ENCODE results near the gene C13orf42.

The C13orf42 gene

GRCh38 chr13:51112771-51113170 is 1.7 kb upstream of the C13orf42 start:
- in situ Hi-C loops (cut with HindIII; ENCODE audit: low sequenced_read_pairs): no loop called here
- no peak for DNase-seq (ENCODE audit: low read depth)

GRCh38 chr13:51111997-51112396 is 923 bp upstream of the C13orf42 start:
- no peak overlapping the region for H3K4me3 ChIP-seq (ENCODE audit: low read depth, low read length)
- DNase-seq (ENCODE audit: low read depth): no peak
- TF ChIP-seq CTCF (IDR thresholded peaks at IDR 0.05; ENCODE audit: low read depth, low read length, missing control alignments): no peak
- in situ Hi-C loops (cut with HindIII; ENCODE audit: low sequenced_read_pairs): no loop called here

More at GRCh38 chr13:51112771-51113170, 1.7 kb upstream of the C13orf42 start:
- TF ChIP-seq CTCF (IDR thresholded peaks at IDR 0.05; ENCODE audit: low read depth, low read length, missing control alignments): no peak
- H3K4me3 ChIP-seq (ENCODE audit: low read depth, low read length): no peak overlapping the region

GRCh38 chr13:51107996-51108395 is 3.1 kb downstream of the C13orf42 start:
- no peak for DNase-seq (ENCODE audit: low read depth)
- in situ Hi-C loops (cut with HindIII; ENCODE audit: low sequenced_read_pairs): no loop called here
- TF ChIP-seq CTCF (IDR thresholded peaks at IDR 0.05; ENCODE audit: low read depth, low read length, missing control alignments): no peak

GRCh38 chr13:51105046-51105445 is 6.0 kb downstream of the C13orf42 start:
- in situ Hi-C loops (cut with HindIII; ENCODE audit: low sequenced_read_pairs): no loop called here
- no peak for TF ChIP-seq CTCF (IDR thresholded peaks at IDR 0.05; ENCODE audit: low read depth, low read length, missing control alignments)
- no peak overlapping the region for H3K4me3 ChIP-seq (ENCODE audit: low read depth, low read length)
- DNase-seq (ENCODE audit: low read depth): no peak

More at GRCh38 chr13:51107996-51108395, 3.1 kb downstream of the C13orf42 start:
- H3K4me3 ChIP-seq (ENCODE audit: low read depth, low read length): no peak overlapping the region

- no peak for DNase-seq (ENCODE audit: low read depth)
- in situ Hi-C loops (cut with HindIII; ENCODE audit: low sequenced_read_pairs): no loop called here
- no peak for TF ChIP-seq CTCF (IDR thresholded peaks at IDR 0.05; ENCODE audit: low read depth, low read length, missing control alignments)
- no peak overlapping the region for H3K4me3 ChIP-seq (ENCODE audit: low read depth, low read length)
These were observed 9.3 kb downstream of the C13orf42 start for GRCh38 chr13:51101636-51102235.

- TF ChIP-seq CTCF (IDR thresholded peaks at IDR 0.05; ENCODE audit: low read depth, low read length, missing control alignments): no peak
- H3K4me3 ChIP-seq (ENCODE audit: low read depth, low read length): no peak overlapping the region
- in situ Hi-C loops (cut with HindIII; ENCODE audit: low sequenced_read_pairs): no loop called here
- no peak for DNase-seq (ENCODE audit: low read depth)
These were observed 13.6 kb downstream of the C13orf42 start for GRCh38 chr13:51097353-51098043.
